ENCODE data around the gene IRGC.

- no peak for TF ChIP-seq CTCF (IDR thresholded peaks at IDR 0.05)
- no peak for TF ChIP-seq POLR2A (IDR thresholded peaks at IDR 0.05)
Observed at GRCh38 chr19:43743059-43743458, 27.2 kb downstream of the IRGC start.
